HG03103 (cell line): ENCODE results near the gene ABCF3.

Experiments used
- ATAC-seq: cut with Tn5 transposase; IDR thresholded peaks from one replicate; pipeline ENCODE4 v1.9.1; 2021; ENCODE audit warnings: low read depth; ENCODE audit not compliant: unreplicated experiment

Gene ABCF3

DNA sequence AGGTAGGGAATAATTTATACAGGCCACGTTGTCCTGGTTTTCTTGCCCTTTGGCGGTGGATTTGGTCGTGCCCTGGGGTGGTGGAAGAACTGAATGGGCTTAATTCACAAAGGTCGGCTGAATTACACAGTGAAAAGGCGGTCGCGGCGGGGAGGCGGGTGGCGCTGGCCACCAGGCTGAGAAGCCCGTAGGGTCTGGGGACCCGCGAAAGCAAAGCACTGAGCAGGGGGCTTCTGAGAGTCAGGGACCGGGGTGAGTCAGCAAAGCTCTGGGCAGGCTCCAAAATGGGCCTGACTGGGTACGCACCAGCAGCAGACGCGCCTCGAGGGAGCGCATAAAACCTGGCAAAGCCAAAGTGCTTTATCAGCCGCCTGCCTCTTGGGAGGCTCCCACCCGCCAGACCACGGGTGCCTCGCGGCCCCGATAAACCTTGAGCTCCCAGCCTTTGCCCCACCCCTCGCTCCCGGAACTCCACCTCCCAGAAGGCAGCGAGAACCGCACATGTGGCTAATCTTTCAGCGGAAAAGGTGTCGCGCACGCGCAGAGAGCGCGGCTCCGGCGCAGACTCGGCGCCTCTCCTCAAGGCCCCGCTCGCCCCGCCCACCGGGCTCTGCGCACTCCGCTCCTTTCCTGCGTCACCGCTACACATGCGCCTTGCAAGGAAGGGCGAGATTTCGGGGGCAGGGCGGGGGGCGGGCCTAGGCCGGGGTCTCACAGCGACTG is 377 bp upstream of the ABCF3 start:
- peak; percentile 93 for ATAC-seq

DNA sequence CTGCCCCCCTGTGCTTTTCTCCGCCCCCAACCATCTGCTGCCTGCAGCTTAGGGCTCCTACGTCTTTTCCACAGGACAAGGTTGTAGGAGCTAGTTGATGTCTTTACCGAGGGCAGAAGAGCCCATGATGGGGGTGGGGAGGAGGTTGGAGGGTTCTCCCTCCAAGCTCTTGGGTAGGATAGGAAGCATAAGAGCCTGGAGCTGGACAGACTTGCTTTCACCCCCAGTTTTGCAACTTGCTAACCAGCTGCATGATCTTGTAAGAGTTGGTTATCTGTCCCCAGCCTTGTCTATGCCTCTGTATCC is 856 bp downstream of the ABCF3 start:
- no peak for ATAC-seq

DNA sequence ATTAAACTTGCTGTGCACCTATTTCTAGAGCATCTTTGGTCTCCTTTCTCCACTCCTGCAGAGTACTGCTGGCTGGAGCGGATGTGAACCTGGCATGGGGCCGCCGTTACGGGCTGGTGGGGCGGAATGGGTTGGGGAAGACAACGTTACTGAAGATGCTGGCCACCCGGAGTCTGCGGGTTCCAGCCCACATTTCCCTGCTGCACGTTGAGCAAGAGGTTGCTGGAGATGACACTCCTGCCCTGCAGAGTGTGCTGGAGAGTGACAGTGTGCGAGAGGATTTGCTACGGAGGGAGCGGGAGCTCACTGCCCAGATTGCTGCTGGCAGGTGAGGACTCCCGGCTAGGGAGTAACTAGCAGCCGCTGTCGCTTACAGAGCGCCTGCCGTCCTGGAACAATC is 2.1 kb downstream of the ABCF3 start:
- no peak for ATAC-seq

DNA sequence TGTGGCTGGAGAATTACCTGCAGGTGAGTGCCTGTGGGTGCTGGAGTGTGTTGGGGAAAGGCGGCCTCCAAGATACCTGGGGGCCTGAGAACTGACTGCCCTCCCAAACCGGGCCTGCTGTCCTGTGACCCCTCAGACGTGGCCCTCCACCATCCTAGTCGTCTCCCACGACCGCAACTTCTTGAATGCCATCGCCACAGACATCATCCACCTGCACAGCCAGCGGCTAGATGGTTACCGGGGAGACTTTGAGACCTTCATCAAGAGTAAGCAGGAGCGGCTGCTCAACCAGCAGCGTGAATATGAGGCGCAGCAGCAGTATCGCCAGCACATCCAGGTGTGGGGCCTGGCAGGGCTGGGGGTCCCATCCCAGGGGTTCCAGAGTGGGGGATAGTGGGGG is 3.4 kb downstream of the ABCF3 start:
- no peak for ATAC-seq

DNA sequence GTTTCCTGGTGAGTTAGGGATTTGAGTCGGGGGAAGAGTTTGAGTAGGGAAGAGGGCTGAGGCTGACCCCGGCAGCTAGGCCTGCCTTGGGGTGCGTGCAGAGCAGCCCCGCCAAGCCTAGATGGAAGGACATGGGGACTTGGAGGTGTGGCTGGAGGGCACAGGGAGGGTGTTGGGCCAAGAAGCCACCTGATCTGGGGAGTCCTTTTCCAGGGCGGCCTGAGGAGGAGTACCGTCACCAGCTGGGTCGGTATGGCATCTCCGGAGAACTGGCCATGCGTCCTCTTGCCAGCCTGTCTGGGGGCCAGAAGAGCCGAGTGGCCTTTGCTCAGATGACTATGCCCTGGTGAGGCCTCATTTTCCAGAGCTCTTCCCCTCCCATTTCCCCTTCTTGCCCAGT is 6.9 kb downstream of the ABCF3 start:
- ATAC-seq = no peak

DNA sequence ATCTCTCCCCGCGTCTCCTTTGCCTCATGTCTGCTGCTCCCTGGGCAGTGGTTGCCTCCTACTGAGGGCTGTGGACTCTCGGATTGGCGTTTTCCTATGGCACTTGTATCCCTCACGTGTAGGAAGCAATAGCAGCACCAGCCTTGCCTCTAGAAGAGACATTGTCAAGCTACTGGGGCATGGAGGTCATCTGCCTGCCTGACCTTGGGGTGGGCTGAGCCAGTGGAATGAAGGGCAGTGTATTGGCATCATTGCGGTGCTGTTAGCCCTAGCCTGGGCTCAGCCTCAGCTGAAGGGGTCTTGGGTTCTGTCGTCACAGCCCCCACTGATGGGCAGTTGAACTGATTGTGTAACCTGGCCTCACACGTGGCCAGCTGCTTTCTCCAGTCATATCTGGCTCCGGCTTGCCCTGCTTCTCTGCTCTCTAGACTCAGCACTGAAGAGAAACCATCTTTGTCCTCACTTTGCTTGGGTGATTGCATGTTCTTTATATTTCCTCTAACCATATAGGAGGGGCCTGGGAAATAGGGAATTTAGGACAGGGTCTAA is 8.1 kb downstream of the ABCF3 start:
- ATAC-seq = no peak

DNA sequence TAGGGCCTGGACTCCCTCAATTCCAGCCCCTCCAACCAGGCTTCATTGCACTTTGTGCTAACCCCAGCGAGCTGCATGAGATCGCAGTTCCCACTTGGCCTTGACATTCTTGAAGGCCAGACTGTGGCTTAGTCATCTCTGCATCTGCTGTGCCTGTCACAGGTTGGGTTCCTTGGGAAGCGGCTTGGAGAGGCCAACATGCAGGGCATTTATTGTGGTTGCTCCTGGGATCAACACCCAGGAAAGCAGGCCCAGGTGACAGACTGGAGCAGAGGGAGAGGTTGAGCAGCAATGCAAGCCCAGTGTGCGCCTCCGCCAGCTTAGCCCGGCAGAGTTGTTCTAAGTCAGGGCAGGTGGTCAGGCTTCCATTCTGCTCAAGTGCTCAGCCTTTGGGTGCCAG is 10.5 kb downstream of the ABCF3 start:
- no peak for ATAC-seq

DNA sequence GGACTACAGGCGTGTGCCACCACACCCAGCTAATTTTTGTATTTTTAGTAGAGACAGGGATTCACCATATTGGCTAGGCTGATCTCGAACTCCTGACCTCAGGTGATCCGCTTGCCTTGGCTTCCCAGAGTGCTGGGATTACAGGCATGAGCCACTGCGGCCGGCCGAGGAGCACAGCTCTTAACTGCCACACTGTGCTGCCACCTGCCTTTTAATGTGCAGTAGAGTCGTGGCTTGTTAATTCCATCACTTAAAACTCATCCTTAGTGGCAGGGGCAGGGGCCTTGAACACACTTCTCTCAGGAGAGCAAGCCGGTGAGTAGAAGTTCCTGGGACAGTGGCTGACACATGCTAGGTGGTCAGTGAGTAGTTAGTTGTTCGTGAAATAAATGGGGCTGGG is 12.5 kb downstream of the ABCF3 start:
- ATAC-seq = no peak

DNA sequence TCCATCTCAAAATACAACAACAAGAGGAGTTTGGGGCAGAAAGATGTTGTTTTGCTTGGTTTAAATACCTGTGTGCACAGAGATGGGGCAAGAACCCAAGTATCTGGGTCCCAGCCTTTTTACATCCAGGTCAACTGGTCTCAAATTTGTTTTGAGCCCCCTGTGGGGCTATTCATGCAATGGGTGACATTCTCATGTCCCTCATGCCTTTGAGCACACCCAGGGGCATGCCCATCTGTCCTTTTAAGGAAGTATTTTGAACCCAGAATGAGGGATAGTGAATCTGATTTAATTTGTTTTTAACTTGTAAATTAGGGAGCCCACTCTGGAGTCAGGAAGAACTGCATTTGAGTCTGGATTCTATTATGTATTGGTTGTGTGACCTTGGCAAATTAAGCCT is 14.8 kb downstream of the ABCF3 start:
- ATAC-seq = no peak

DNA sequence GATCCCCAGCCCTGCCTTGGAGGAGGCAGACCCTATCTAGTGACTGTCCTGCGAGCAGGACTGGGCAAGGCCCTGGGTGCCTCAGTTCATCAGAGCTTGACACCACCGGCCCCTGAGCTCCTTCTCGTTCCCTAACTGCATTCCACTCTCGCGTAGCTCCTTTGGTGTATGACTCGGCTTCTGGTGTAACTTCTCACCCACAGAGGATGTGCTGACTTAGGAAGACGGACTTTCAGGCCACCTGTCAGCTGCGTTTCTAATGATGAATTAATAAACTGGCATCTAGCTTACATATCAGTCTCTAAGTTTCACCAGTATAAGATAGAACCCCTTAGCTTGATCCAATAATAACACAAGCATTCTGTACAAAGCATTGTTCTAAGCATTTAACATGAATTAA is 17.5 kb downstream of the ABCF3 start:
- no peak for ATAC-seq

DNA sequence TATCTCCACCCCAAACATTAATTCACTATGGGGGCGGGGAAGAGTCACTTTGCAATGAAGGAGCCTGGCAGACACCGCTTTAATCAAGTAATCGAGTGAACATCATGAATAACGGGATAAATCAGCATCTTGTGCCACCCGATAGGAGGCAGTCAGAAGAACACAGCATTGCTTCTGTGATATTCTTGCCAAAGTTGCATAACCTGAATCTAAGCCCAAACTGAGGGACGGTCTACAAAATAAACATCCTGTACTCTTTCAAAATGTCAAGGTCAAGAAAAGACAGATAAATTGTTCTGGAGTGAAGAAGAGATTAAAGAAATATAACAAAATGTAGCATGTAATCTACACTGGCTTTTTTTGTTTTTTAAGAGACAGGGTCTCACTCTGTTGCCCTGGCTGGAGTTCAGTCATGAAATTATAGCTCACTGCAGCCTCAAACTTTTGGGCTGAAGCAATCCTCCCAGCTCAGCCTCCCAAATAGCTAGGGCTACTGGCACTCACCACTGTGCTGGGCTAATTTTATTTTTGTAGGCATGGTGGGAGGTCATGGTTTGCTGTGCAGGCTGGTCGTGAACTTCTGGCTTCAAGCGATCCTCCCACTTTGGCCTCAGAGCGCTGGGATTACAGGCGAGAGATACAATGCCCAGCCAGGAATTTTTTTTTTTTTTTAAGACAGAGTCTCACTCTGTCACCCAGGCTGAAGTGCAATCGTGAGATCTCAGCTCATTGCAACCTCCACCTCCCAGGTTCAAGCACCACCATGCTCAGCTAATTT is 23.3 kb downstream of the ABCF3 start:
- no peak for ATAC-seq

DNA sequence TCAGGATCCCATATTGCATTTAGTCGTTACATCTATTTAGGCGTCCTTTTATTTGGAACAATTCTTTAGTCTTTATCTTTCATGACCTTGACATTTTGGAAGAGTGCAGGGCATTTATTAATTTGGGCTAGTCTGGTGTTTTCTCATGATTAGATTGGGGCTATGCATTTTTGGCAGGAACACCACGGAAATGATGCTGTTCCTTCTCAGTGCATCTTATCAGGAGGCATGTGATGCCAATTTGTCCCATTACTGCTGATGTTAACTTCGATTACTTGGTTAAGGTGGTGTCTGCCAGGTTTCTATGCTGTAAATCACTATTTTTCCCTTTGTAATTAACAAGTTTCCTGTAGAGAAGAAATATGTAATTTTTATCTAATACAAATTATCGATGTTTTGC is 25.3 kb downstream of the ABCF3 start:
- no peak for ATAC-seq

DNA sequence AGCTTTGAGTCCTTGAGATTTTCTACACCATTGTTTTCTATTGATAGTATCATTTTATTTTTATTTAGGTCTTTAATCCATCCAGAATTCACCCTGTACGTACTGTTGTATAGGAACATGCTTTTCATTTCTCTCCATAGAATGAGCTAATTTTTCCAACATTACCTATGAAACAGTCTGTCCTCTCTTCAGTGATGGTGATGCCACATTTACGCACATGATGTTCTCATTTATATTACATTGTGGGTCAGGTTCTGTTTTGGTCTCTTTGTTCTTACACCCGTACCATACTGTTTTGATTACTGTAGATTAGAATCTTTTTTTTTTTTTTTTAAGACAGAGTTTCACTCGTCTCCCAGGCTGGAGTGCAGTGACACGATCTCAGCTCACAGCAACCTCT is 25.7 kb downstream of the ABCF3 start:
- no peak for ATAC-seq

DNA sequence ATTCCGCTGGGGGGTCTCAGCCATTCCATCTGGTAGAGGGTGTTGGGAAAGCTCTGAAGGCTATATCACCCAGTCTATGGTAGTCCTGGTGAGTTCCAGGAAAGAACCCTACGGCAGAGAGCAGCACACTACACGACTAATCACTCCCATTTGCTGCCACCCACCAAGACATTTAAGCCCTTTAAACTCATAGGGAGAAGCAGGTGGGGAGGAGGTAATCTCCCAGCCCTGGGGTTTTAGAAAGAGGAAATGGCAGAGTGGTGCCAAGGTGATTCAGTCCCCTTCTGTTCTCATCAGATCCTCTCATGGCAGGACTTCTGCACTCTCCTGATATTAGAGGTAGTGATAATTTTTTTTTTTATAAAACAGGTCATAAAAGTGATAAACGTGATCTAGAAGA is 32.8 kb downstream of the ABCF3 start:
- ATAC-seq = no peak

DNA sequence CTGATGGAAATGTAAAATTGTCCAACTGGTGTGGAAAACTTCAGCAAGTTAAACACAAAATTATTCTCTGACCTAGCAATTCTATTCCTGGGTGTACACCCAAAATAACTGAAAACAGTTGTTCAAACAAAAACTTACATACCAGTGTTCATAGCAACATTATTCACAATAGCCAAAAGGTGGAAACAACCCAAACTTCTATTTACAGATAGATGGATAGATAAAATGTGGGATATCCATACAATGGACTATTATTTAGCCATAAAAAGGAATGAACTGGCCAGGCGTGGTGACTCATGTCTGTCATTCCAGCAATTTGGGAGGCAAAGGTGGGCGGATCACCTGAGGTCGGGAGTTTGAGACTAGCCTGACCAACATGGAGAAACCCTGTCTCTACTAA is 36.5 kb downstream of the ABCF3 start:
- no peak for ATAC-seq

DNA sequence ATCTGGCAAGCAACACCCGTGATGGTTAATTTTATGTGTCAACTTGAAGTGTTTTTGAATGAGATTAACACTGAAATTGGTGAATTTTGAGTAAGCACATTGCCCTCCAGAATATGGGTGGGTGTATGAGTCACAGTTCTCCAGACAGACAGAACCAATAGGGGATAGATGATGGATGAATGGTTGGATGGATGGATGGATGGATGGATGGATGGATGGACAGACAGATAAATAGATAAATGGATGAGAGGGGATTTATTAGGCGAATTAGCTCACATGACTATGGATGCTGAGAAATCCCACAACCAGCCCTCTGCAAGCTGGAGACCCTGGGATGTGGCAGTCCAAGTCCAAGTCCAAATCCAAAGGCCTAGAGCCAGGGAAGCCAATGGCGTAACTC is 37.9 kb downstream of the ABCF3 start:
- no peak for ATAC-seq

DNA sequence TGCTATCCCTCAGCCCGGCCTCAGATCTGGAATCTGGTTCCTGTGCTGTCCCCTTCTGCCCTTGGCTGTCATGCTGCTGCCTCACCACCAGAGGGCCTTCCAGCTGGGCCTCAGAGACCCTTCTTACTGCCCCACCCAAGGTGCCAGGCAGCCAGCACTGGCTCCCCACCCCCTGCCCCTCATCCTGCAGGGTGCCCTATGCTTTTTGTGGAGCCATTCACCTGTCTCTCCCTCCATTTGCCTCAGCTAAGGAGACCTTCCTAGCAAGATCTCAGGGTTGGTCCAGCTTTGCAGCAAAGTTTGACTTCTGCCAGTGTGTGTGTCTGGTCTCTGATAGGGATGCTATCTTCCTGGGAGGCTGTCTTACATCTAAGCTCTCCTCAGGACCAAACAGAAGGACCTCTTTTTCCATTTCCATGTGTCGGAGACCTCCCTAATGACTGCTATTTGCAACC is 41.5 kb downstream of the ABCF3 start:
- ATAC-seq = peak; percentile 50

DNA sequence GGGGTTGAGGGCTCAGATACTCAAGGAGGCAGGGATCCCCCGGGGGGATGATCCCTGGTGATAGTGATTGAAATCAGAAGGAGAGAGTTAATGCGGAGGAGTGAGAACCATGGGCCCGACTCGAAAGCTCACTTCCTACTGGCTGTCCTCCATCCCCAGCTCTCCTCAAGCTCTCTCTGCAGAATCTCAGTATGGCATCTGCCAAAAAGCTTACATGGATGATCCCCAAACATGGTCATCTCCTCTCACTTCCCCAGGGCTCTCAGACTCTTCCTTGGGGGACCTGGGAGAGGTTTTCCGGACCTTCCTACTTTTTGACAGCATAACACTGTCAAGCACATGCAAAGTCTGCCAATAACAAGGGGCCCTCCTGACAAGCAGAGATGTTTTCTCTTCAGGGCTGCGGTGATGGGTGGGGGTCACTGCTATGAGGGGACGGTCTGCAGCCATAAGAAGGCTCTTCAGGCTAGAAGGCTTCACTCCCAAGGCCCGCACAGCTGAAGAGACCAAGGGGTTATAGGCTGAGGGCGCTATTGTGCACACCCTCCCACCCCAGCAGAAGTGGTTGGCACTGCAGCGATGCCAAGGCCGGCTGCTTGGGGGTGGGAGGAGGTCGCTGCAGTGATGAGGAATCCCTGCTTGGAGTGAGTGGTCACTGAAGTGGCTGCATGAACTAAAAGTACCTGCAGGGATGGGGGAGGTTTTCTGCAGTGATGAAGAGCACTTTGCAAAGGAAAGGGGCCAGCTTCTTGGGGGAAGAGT is 42.6 kb downstream of the ABCF3 start:
- no peak for ATAC-seq

DNA sequence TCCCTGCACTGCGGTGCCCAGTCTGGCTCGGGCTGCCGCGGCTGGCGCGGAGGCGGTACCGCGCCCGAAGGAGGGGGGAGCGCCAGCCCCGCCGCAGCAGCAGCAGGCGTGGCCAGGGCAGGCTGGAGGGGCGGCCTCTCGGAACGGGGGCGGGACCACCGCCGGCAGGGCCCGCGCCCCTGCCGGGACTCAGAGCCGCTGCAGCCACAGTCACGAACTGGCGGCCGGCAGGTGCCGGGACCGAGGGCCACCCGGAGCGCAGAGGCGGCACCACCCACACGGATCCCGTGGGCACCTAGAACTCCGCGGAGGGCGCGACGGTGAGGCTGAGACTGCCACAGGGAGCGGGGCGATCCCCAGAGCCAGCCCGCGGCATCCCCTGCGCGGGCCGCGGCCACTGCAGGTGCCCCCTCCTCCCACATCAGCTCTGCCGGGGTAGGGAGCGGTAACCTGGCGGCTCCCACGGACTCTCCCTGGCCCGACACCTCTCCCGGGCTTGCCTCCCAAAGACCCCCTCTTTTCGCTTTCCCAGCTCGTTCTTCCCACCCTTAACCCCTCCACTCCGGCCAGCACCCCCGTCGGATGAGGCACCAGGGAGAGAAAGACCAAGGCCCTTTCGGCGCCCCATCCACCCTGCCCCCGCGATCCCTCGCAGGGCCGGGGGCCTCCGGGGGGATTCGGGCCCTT is 43.5 kb downstream of the ABCF3 start, which contains the start of gene VWA5B2:
TSS of gene VWA5B2 (plus strand) at position 192 of the 687 bp plus-strand sequence. CDS start 944 bp downstream, outside the sequence.
- ATAC-seq = peak; percentile 56

DNA sequence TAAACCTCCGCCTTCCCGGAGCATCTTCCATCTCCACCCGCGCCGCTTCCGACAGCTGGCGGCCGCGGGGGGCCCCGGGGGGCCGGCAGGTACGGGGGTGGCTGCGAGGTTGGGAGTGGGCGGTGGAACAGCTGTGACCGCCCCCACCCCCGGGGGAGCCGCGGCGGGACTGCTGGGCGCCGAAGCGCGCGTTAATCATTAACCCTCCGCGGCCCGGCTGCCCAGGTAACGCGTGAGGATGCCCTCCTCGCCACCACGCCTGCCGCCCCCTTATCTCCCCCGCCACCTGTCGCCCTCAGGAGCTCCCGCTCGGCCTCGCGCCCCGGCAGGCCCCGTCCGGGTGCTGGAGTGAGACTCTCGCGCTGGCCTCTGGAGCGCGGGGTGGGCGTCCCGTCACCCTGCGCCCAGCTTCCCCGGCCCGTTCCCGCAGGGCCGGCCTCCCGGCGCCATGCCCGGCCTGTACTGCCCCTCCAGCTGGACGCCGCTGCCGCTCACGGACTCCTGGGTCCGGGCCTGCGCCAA is 44.1 kb downstream of the ABCF3 start:
- ATAC-seq = no peak
